Spleen (tissue), 11 donors: Measurements from ENCODE around the gene LRP1. TPM values are rescaled to one million over a fixed set of nuclear protein-coding genes. Genes with fewer than 3 reads are reported as not detected.
A peak's percentile ranks its signal among the peaks of the same experiment; 100 is the strongest.

Source experiments
- DNase-seq: peaks from one replicate; pipeline ENCODE4 v3.0.0-alpha.2; 2020
- H3K27ac ChIP-seq, 8 donors: fragments of 200-600 bp; sonication (generic) in 7 of 8; 1 replicate in 4 of 8; 2 replicates in 4 of 8; pipeline versions ENCODE4 v1.5.0 to v1.8.0; 2016 to 2021; ENCODE audit warnings: inconsistent platforms in 4 of 8, mild to moderate bottlenecking in 4 of 8, moderate library complexity in 1 of 8
- H3K27me3 ChIP-seq, 7 donors: fragments of 200-600 bp; sonication (generic) in 6 of 7; replicated peaks in 1 of 7; 1 replicate in 4 of 7; 2 replicates in 3 of 7; pipeline versions ENCODE4 v1.5.0 to v1.8.0; 2016 to 2021; ENCODE audit warnings: inconsistent platforms in 3 of 7, mild to moderate bottlenecking in 1 of 7
- H3K36me3 ChIP-seq, 6 donors: fragments of 200-600 bp; sonication (generic) in 5 of 6; 1 replicate in 4 of 6; 2 replicates in 2 of 6; pipeline versions ENCODE4 v1.5.0 to v1.8.0; 2016 to 2021; ENCODE audit warnings: inconsistent platforms in 2 of 6
- H3K4me1 ChIP-seq, 6 donors: fragments of 200-600 bp; sonication (generic) in 5 of 6; 1 replicate in 3 of 6; 2 replicates in 3 of 6; pipeline versions ENCODE4 v1.5.0 to v1.8.0; 2016 to 2021; ENCODE audit warnings: inconsistent platforms in 3 of 6
- H3K4me3 ChIP-seq, 8 donors: fragments of 200-600 bp; sonication (generic) in 7 of 8; 1 replicate in 4 of 8; 2 replicates in 4 of 8; pipeline versions ENCODE4 v1.5.0 to v1.8.0; 2016 to 2021; ENCODE audit warnings: inconsistent platforms in 4 of 8, mild to moderate bottlenecking in 4 of 8, moderate library complexity in 2 of 8
- H3K9me3 ChIP-seq, 8 donors: fragments of 200-600 bp; sonication (generic) in 7 of 8; 1 replicate in 4 of 8; 2 replicates in 4 of 8; pipeline versions ENCODE4 v1.5.0 to v1.8.0; 2016 to 2021; ENCODE audit warnings: inconsistent platforms in 4 of 8
- POLR2A ChIP-seq, 3 donors: fragments of 450-650 bp; IDR thresholded peaks; one replicate each; pipeline ENCODE4 v1.5.1; 2017; ENCODE audit warnings: antibody characterized with exemption in 3 of 3, mild to moderate bottlenecking in 1 of 3
- POLR2AphosphoS5 ChIP-seq, 3 donors: sonication (generic); formaldehyde crosslinking; IDR thresholded peaks; one replicate each; pipeline ENCODE4 v1.5.1; 2017; ENCODE audit warnings: antibody characterized with exemption in 3 of 3
- WGBS, 5 donors: extraction: QIAGEN DNeasy Blood & Tissue Kit in 3 of 5; methylation state at CpG; one replicate each; pipeline versions ENCODE4 v1.1.5 to v1.1.7; 2013 to 2018; 5-methylcytosine and 5-hydroxymethylcytosine counted together
- intact Hi-C: fragments of 100-400 bp; cut with DNase I; formaldehyde crosslinking; loops from one replicate; pipeline ENCODE4 v1.15.0; 2023; ENCODE audit warnings: low total_unique reads
- polyA plus RNA-seq, 3 donors: library from polyadenylated mRNA; stranded (reverse); fragments of 200-250 nt; gene quantifications; one replicate each; pipeline ENCODE4 v1.2.1, GENCODE V29; 2013
- total RNA-seq, 7 donors: library from RNA; depleted of rRNA in 3 of 7; stranded (reverse); fragments of >200 nt in 3 of 7; fragmentation: NEBNext Ultra II Directional in 4 of 7; extraction: Animal tissue kit (Norgen Biotek cat#: 25700) in 4 of 7; gene quantifications; one replicate each; pipeline versions ENCODE4 v1.1.0 to v1.2.1, GENCODE V29; 2016 to 2021
- TF ChIP-seq, protein P1 (sequence below), 11 experiments: fragments of 200-600 bp in 7 of 11; fragments of 450-650 bp in 4 of 11; sonication (generic) in 4 of 11; IDR thresholded peaks in 8 of 11; conservative IDR thresholded peaks in 3 of 11; 1 replicate in 7 of 11; 2 replicates in 4 of 11; pipeline versions ENCODE4 v1.4.0 to v1.8.0; 2016 to 2021; ENCODE audit warnings: antibody characterized with exemption in 11 of 11, inconsistent platforms in 4 of 11, mild to moderate bottlenecking in 1 of 11
- donor health status: healthy with polysubstance abuse.
- donor health status: DM: no; HTN: no; CAD: no; lungs with moderate emphysema.
- donor health status: DM: no; HTN: no; CAD: no.
- donor health status: Bipolar disorder and iron deficiency.
- donor health status: healthy.
- donor health status: DM: no; HTN: no; CAD: no.
- donor health status: DM: yes; HTN: yes; CAD: no.

LRP1 gene
- total and polyA plus RNA-seq, 10 donors, result 8.9 to 216 (median 159) TPM

DNA sequence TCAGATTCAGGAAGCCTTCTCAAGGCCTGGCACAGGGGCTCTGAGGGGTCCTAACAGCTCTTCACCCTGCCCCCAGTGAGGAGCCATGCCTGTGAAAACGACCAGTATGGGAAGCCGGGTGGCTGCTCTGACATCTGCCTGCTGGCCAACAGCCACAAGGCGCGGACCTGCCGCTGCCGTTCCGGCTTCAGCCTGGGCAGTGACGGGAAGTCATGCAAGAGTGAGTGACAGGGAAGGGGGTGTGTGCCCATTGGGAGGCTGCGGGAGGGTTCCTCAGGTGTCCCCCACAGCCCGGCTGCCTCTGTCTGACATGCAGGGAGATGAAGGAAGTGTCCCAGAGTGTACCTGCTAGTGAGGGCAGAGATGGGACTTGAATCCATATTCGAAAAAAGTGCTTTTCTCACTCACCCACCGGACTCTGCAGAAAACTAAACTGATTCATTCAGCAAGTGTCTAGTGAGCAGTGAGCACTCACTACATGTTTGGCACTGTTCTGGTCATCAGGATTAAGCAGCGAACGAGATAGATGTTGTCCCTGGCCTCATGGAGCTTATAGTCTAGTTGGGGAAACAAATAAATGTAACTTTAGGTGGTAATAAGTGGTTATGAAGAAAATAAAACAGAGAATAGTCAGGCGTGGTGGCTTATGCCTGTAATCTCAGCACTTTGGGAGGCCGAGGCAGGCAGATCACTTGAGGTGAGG, 28.6 kb downstream of the LRP1 start:
- Histone ChIP-seq H3K4me3 (no peak overlapping the region), H3K27ac (peak overlapping the region in 4 of 8 donors; percentile 8 to 62 (median 36)), H3K36me3 (peaks cover 0 to 73% (median 3%) of the 10 kb centered on the region in 6 donors), H3K4me1 (peaks cover 4 to 83% (median 47%) of the 10 kb centered on the region in 6 donors), H3K9me3 (no peaks in the 10 kb centered on the region), H3K27me3 (peaks cover 0 to 14% (median 0%) of the 10 kb centered on the region in 7 donors)
- WGBS, 5 donors, result 40 to 68% (median 46%) methylated on average over 13 to 16 of the region's 16 CpGs
- TF ChIP-seq POLR2A (IDR thresholded peaks at IDR 0.05) (no peak), POLR2AphosphoS5 (IDR thresholded peaks at IDR 0.05) (peak; percentile 20 to 57 (median 49))
- TF ChIP-seq, protein P1, sequence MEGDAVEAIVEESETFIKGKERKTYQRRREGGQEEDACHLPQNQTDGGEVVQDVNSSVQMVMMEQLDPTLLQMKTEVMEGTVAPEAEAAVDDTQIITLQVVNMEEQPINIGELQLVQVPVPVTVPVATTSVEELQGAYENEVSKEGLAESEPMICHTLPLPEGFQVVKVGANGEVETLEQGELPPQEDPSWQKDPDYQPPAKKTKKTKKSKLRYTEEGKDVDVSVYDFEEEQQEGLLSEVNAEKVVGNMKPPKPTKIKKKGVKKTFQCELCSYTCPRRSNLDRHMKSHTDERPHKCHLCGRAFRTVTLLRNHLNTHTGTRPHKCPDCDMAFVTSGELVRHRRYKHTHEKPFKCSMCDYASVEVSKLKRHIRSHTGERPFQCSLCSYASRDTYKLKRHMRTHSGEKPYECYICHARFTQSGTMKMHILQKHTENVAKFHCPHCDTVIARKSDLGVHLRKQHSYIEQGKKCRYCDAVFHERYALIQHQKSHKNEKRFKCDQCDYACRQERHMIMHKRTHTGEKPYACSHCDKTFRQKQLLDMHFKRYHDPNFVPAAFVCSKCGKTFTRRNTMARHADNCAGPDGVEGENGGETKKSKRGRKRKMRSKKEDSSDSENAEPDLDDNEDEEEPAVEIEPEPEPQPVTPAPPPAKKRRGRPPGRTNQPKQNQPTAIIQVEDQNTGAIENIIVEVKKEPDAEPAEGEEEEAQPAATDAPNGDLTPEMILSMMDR (IDR thresholded peaks at IDR 0.05 in 8 of 11, conservative IDR thresholded peaks at IDR 0.05 in 3 of 11), result no peak
- DNase-seq, result peak; percentile 82
- intact Hi-C loops, result no loop called here

DNA sequence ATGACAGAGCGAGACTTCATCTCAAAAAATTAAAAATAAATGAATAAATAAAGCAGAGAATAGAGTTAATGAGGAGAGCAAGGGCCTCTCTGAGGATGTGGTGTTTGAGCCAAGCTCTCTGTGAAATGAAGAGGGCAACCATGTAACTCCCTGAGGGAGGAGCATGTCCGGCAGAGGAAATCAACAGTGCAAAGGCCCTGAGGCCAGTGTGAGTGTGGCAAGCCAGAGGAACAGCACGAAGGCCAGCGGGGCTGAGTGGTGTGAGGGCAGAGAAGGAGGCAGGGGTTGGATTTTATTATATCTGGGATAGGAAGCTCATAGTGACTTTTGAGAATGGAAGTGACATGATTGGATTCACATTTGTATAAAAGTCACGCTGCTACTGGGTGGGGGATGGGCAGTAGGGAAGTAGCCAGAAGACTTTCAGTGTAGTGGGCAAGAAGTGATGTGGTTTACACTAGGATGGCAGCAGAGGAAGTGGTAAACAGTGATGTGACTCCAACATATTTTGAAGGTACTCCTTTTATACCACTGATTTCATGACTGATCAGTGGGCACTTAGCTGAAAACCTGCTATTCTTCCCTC, 29.4 kb downstream of the LRP1 start:
- H3K27ac ChIP-seq, result peak overlapping the region in 3 of 8 donors; percentile 36 to 62 (median 55)

DNA sequence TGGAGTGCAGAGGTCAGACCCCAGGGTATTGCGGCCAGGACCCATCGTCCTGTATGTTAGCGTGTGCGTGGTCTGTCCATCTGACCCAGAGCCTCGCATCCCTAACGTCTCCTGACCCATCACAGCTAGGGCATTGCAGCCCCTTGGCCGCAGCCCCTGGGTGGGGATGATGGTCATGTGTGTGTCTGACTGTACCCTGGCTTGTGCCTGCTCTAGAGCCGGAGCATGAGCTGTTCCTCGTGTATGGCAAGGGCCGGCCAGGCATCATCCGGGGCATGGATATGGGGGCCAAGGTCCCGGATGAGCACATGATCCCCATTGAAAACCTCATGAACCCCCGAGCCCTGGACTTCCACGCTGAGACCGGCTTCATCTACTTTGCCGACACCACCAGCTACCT, 29.9 kb downstream of the LRP1 start:
- H3K4me3 ChIP-seq, result no peak overlapping the region
- DNase-seq, result no peak
- peaks cover 0 to 86% (median 5%) of the 10 kb centered on the region in 6 donors for H3K36me3 ChIP-seq
- peaks cover 0 to 69% (median 38%) of the 10 kb centered on the region in 6 donors for H3K4me1 ChIP-seq
- WGBS, 5 donors, result 72 to 90% (median 87%) methylated on average over 7 to 16 of the region's 16 CpGs
- TF ChIP-seq POLR2AphosphoS5 (IDR thresholded peaks at IDR 0.05) (peak in 1 of 3 donors; percentile 17), POLR2A (IDR thresholded peaks at IDR 0.05) (no peak)
- H3K9me3 ChIP-seq, result no peaks in the 10 kb centered on the region
- H3K27me3 ChIP-seq, result peaks cover 0 to 14% (median 0%) of the 10 kb centered on the region in 7 donors
- intact Hi-C loops, result no loop called here
- H3K27ac ChIP-seq, result peak overlapping the region in 3 of 8 donors; percentile 36 to 55 (median 46)

More for the DNA sequence above, 29.4 kb downstream of the LRP1 start:
- Histone ChIP-seq H3K4me3 (no peak overlapping the region), H3K27me3 (peaks cover 0 to 14% (median 0%) of the 10 kb centered on the region in 7 donors), H3K36me3 (peaks cover 0 to 81% (median 5%) of the 10 kb centered on the region in 6 donors), H3K9me3 (no peaks in the 10 kb centered on the region), H3K4me1 (peaks cover 0 to 74% (median 40%) of the 10 kb centered on the region in 6 donors)
- intact Hi-C loops, result no loop called here
- TF ChIP-seq, protein P1 (IDR thresholded peaks at IDR 0.05 in 8 of 11, conservative IDR thresholded peaks at IDR 0.05 in 3 of 11), result no peak
- TF ChIP-seq POLR2A (IDR thresholded peaks at IDR 0.05) (no peak), POLR2AphosphoS5 (IDR thresholded peaks at IDR 0.05) (no peak)
- 67 to 81% (median 75%) methylated on average over 5 of the region's 5 CpGs for WGBS, 5 donors
- DNase-seq, result no peak

DNA sequence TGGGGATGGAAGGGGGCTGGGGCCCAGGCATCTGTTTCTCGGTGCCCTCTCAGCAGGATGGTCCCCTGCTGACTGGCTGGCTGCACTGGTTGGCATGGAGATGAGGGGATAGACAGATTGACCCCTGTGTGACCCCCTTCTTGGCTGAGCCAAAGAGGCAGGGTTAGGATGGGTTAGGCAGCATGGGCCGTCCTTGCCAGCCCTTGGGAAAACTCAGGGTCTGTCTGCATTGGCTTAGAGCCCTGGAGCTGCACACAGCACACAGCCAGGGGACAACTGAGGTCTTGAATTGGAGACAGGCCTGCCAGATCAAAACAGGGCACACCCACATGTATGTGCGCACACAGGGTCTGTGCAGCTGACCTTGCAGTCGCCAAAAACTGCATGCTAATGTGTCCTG, 30.4 kb downstream of the LRP1 start:
- TF ChIP-seq POLR2A (IDR thresholded peaks at IDR 0.05) (no peak), POLR2AphosphoS5 (IDR thresholded peaks at IDR 0.05) (peak in 1 of 3 donors; percentile 6)
- TF ChIP-seq, protein P1 (IDR thresholded peaks at IDR 0.05 in 8 of 11, conservative IDR thresholded peaks at IDR 0.05 in 3 of 11), result no peak
- peaks cover 0 to 89% (median 5%) of the 10 kb centered on the region in 6 donors for H3K36me3 ChIP-seq
- no peaks in the 10 kb centered on the region for H3K9me3 ChIP-seq
- H3K27ac ChIP-seq, result peak overlapping the region in 3 of 8 donors; percentile 36 to 55 (median 46)
- H3K4me3 ChIP-seq, result no peak overlapping the region
- H3K4me1 ChIP-seq, result peaks cover 0 to 65% (median 38%) of the 10 kb centered on the region in 6 donors
- H3K27me3 ChIP-seq, result peaks cover 0 to 14% (median 0%) of the 10 kb centered on the region in 7 donors
- no peak for DNase-seq
- 60 to 83% (median 77%) methylated on average over 1 to 4 of the region's 4 CpGs for whole genome bisulfite sequencing, 5 donors
- intact Hi-C loops, result no loop called here
